GM10248 (cell line): ENCODE measurements around the gene ARMH3.
"Not testable (repeated sequence)": the region's sequence is repeated elsewhere in the genome, so short reads cannot be mapped to it uniquely, and the experiment has no call there.

Experiments used
- CTCF ChIA-PET: fragments of 300-600 bp; sonication (Branson Sonifier 250); formaldehyde crosslinking; extraction: SDS; loops from one replicate; lab custom pipeline; 2021; ENCODE audit warnings: antibody characterized with exemption; lab: Yijun Ruan, JAX
- POLR2A ChIA-PET: fragments of 350-650 bp; sonication (Branson Sonifier 250); formaldehyde crosslinking; extraction: SDS; loops from one replicate; lab custom pipeline; 2020; ENCODE audit warnings: antibody characterized with exemption; lab: Yijun Ruan, JAX
- DNase-seq: peaks from one replicate; pipeline ENCODE4 v3.0.0; 2012; ENCODE audit errors: extremely low spot score
- TF ChIP-seq, protein P1 (sequence below): IDR thresholded peaks from 2 replicates; pipeline ENCODE4 v1.5.1; 2012; ENCODE audit warnings: mild to moderate bottlenecking, low read depth; ENCODE audit errors: extremely low read depth, missing control alignments, control extremely low read depth

ARMH3 gene

GRCh38 chr10:102010961-102011360 is 45.0 kb downstream of the ARMH3 start:
- no peak for DNase-seq
- POLR2A ChIA-PET, result no interaction called here
- TF ChIP-seq, protein P1, sequence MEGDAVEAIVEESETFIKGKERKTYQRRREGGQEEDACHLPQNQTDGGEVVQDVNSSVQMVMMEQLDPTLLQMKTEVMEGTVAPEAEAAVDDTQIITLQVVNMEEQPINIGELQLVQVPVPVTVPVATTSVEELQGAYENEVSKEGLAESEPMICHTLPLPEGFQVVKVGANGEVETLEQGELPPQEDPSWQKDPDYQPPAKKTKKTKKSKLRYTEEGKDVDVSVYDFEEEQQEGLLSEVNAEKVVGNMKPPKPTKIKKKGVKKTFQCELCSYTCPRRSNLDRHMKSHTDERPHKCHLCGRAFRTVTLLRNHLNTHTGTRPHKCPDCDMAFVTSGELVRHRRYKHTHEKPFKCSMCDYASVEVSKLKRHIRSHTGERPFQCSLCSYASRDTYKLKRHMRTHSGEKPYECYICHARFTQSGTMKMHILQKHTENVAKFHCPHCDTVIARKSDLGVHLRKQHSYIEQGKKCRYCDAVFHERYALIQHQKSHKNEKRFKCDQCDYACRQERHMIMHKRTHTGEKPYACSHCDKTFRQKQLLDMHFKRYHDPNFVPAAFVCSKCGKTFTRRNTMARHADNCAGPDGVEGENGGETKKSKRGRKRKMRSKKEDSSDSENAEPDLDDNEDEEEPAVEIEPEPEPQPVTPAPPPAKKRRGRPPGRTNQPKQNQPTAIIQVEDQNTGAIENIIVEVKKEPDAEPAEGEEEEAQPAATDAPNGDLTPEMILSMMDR, result no peak
- CTCF ChIA-PET, result interaction anchor here (1.0 to 21.1 kb wide), 40 partner anchors 9 to 796 kb away, joined by 3 to 831 read pairs (median 11); partner anchors contain the start of genes HPS6, KCNIP2 and OGA

DNA sequence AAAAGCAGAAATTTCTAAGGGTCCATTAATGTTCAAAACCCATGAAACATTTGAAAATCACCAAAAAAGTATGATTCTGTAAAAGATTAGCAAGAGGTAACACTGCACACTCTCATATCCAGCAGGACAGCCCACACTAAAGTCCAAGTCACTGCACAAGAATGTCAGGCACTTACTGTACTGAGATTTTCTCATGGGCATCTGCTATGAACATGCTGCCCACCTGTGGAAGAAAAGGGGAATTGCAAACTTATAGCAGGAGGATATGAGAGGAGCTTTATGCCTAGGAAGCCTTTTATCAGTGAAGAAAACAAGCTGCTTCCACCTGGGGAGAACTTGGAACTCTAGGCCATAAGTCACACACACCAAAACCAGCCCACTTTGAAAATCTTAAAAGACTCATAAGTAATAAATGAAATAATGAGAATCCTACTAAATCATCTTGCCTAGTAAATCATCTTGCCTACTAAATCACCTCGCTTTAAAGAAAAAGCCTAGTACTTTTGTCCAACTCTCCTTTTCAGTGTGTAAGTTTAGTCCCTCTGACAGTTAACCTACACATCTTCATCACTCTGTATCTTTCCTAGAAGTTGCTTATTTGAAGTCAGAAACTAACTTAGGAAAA is 46.1 kb downstream of the ARMH3 start:
- DNase-seq, result peak; percentile 72
- CTCF ChIA-PET, result interaction anchor here (0.6 to 21.1 kb wide), 66 partner anchors 9 to 795 kb away, joined by 3 to 831 read pairs (median 8); partner anchors contain the start of genes HPS6, KCNIP2 and OGA
- TF ChIP-seq, protein P1, result peak; percentile 94
- POLR2A ChIA-PET, result interaction anchor here (1.0 kb wide), 1 partner anchor 169 kb away, joined by 9 read pairs; no protein-coding TSS in a partner anchor

GRCh38 chr10:102007796-102008195 is 48.2 kb downstream of the ARMH3 start:
- no peak for DNase-seq
- ChIA-PET POLR2A (interaction anchor here (0.6 to 1.2 kb wide), 5 partner anchors 66 to 275 kb away, joined by 3 to 8 read pairs (median 4); no protein-coding TSS in a partner anchor), CTCF (interaction anchor here (0.6 to 21.1 kb wide), 15 partner anchors 12 to 793 kb away, joined by 3 to 831 read pairs (median 18); partner anchors contain the start of gene KCNIP2)
- TF ChIP-seq, protein P1, result no peak

DNA sequence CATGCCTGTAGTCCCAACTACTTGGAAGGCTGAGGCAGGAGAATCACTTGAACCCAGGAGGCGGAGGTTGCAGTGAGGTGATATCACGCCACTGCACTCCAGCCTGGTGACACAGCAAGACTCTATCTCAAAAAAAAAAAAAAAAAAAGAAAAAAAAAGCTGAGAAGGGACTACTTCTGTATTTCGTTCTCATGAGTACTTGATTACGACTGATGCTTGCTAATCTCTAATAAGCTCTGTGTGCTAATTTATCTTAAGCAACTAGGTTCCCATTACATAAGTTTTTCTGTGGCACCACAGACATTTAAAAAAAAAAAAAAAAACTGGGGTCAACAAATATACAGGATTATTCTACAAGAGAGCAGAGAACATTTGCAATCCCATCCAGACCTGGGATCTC is 48.9 kb downstream of the ARMH3 start:
- ChIA-PET CTCF (interaction anchor here (0.7 to 21.1 kb wide), 9 partner anchors 11 to 792 kb away, joined by 3 to 831 read pairs (median 31); partner anchors contain the start of gene KCNIP2), POLR2A (interaction anchor here (0.6 kb wide), 1 partner anchor 94 kb away, joined by 5 read pairs; no protein-coding TSS in a partner anchor)
- DNase-seq, result not testable (repeated sequence)

DNA sequence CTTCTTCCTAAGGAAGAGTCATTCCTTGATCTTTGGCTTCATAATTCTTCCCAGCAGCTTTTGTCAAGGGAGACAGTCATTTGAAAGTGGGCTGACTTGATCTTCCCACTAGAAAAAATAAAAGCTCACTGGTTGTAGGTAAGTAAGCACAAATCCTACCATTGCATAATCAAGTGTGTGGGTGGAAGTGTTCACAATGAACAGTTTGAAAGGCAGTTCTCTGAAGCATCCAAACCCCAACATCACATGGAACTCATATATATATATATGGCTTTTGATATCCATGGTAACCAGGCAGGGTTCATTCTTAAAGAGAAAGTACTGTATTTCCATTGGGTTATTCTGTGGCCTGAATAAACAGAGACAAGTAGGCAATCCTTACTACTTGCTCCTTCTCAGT is 51.6 kb downstream of the ARMH3 start:
- DNase-seq, result no peak
- ChIA-PET CTCF (interaction anchor here (1.2 to 21.1 kb wide), 4 partner anchors 68 to 162 kb away, joined by 4 to 831 read pairs (median 10); partner anchors contain the start of gene KCNIP2), POLR2A (no interaction called here)
- TF ChIP-seq, protein P1, result no peak

- TF ChIP-seq, protein P1, result no peak
- ChIA-PET CTCF (interaction anchor here (1.2 to 21.1 kb wide), 6 partner anchors 64 to 161 kb away, joined by 3 to 831 read pairs (median 10); partner anchors contain the start of gene KCNIP2), POLR2A (no interaction called here)
- DNase-seq, result no peak
Measured at GRCh38 chr10:102003541-102003940, 52.4 kb downstream of the ARMH3 start.

- ChIA-PET CTCF (interaction anchor here (0.8 to 21.1 kb wide), 10 partner anchors 9 to 159 kb away, joined by 3 to 831 read pairs (median 5); partner anchors contain the start of gene KCNIP2), POLR2A (interaction anchor here (0.9 kb wide), 1 partner anchor 30 kb away, joined by 3 read pairs; no protein-coding TSS in a partner anchor)
- TF ChIP-seq, protein P1, result no peak
- DNase-seq, result peak; percentile 46
Measured at GRCh38 chr10:102001435-102002068, 54.4 kb downstream of the ARMH3 start.
